GDM1 (cell line): ENCODE measurements around the gene GDF2.
A peak's percentile ranks its signal among the peaks of the same experiment; 100 is the strongest.

Source experiments
- DNase-seq: peaks from one replicate; lab custom pipeline; 2025; lab: John Stamatoyannopoulos, UW

GDF2 gene

GRCh38 chr10:47294057-47294456, 28.2 kb upstream of the GDF2 start:
- no peak for DNase-seq

- DNase-seq, result no peak
These were observed 27.8 kb upstream of the GDF2 start for GRCh38 chr10:47294501-47294900.

GRCh38 chr10:47295411-47295810, 26.8 kb upstream of the GDF2 start:
- no peak for DNase-seq

GRCh38 chr10:47296156-47296894, 25.9 kb upstream of the GDF2 start:
- DNase-seq, result no peak

GRCh38 chr10:47296941-47297340, 25.3 kb upstream of the GDF2 start:
- DNase-seq, result no peak

- no peak for DNase-seq
These were observed 24.3 kb upstream of the GDF2 start for GRCh38 chr10:47297866-47298540.

- no peak for DNase-seq
These were observed 23.5 kb upstream of the GDF2 start for GRCh38 chr10:47298715-47299114.

- DNase-seq, result no peak
These were observed 22.4 kb upstream of the GDF2 start, which contains the start of gene GDF10 for GRCh38 chr10:47299611-47300428. Gene GDF10 (plus strand): TSS chr10:47300197. CDS start chr10:47300652, 455 bp downstream.

- DNase-seq, result no peak
These were observed 21.8 kb upstream of the GDF2 start for GRCh38 chr10:47300429-47300931.

GRCh38 chr10:47301833-47302232, 20.4 kb upstream of the GDF2 start:
- DNase-seq, result no peak

- DNase-seq, result no peak
These were observed 19.1 kb upstream of the GDF2 start for GRCh38 chr10:47303105-47303504.

GRCh38 chr10:47303866-47304265, 18.4 kb upstream of the GDF2 start:
- no peak for DNase-seq

GRCh38 chr10:47305566-47305965, 16.7 kb upstream of the GDF2 start:
- no peak for DNase-seq

- peak; percentile 12 for DNase-seq
These were observed 15.7 kb upstream of the GDF2 start for GRCh38 chr10:47306387-47307210.

- DNase-seq, result no peak
These were observed 14.9 kb upstream of the GDF2 start for GRCh38 chr10:47307381-47307780.

GRCh38 chr10:47308775-47309174, 13.5 kb upstream of the GDF2 start:
- DNase-seq, result no peak

GRCh38 chr10:47309408-47310089, 12.7 kb upstream of the GDF2 start:
- DNase-seq, result no peak

GRCh38 chr10:47310090-47310505, 12.2 kb upstream of the GDF2 start:
- no peak for DNase-seq

GRCh38 chr10:47311193-47311931, 10.9 kb upstream of the GDF2 start:
- no peak for DNase-seq

- DNase-seq, result peak; percentile 62
These were observed 10.2 kb upstream of the GDF2 start for GRCh38 chr10:47311932-47312662.
